ENCODE data around the gene MS4A4A.

The MS4A4A gene

DNA sequence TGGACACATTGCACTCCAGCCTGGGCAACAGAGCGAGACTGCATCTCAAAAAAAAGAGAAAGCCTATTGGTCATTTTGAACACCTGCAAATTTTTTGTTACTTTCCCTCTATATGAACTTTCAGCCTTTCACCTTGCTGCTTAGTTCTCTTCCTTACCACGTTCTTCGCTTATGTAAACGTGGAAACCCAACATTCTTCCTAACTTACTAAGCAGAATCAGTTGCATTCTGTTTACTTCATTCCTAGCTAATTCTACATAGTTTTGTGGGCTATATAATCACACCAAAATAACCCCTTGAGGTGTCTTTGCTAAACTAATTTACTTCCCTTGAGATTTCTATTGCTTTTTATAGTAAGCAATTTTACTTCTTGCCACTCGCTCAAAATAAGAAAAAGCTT is 23.2 kb downstream of the MS4A4A start:
- DNase-seq (ENCODE audit: low read depth) = no peak

DNA sequence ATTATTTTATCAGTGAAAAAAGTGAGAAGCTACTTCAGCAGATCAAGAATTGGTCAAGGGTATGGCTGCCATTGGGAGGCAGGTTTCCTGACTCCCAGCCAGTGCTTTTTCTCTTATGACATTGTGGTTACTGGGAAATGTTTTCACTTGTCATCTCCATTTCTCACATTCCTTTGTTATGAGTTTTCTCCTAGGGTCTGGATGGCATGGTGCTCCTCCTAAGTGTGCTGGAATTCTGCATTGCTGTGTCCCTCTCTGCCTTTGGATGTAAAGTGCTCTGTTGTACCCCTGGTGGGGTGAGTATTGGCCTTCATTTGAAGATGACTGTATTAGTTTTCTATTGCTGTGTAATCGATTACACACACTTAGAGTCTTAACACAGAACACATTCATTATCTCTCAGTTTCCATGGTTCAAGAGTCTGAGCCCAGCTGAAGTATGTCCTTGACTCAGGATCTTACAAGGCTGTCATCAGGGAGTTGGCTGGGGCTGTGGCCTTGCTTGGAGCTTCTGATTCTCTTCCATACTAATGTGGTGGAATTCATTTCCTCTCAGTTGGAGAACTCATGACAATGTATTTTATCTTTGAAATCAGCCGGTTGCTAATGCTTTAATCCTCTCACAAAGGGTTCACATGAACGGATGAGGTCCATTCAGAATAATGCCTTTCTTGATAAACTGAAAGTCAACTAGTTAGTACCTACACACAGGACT is 25.6 kb downstream of the MS4A4A start:
- no peak for DNase-seq (ENCODE audit: low read depth)

DNA sequence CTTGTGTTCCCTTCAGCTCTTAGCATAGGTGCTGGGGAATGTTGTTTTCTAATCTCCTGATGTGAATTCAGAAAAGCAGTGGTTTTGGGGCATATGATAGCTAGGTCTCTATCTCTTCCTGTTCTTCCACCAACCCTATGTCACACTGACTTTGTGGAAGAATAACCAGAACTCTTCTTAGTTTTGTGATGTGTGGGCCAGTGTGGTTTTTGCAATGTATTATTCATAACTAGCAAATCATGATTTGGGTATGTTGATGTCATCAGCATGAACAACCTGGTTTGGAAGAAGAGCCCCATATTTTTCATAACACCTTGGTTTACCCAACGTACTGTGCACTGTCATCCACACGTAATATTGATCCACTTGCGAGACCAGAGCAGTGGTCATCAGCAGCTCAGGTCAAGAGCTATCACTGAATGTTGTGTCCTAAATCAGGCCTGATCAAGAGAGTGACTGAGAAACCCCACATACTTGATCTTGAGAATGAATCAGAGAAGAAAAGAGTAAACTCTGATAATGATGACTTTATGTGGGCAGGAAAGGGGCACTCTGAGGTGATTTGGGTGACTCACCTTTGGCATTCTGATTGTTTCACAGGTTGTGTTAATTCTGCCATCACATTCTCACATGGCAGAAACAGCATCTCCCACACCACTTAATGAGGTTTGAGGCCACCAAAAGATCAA is 27.2 kb downstream of the MS4A4A start:
- no peak for DNase-seq (ENCODE audit: low read depth)

DNA sequence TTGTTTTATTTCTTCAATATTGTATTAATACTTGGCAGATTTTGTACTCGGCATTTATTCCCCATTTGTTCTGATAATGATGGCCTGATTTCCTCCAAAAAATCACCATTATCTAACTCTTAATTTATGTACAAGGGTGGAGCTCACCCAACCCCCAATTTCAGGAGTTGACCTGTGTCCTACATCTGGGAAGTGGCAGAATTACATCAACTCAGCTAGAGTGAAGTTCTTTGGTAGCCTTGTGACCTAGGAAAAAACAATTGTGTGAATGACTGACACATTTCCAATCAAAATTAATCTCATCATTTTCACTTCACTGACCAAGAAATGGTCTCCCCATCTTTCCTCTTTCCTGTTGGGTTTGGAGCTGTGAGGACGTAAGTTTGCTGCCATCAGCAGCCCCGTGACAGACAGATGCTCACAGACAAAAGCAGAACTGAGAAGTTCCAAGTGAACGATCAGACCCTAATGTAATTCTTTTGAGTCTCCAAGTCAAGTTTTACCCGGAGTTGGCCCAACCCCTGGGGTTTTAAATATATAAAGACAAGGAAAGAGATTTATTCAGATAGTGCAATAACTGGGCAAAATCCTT is 30.0 kb downstream of the MS4A4A start:
- DNase-seq (ENCODE audit: low read depth) = no peak

DNA sequence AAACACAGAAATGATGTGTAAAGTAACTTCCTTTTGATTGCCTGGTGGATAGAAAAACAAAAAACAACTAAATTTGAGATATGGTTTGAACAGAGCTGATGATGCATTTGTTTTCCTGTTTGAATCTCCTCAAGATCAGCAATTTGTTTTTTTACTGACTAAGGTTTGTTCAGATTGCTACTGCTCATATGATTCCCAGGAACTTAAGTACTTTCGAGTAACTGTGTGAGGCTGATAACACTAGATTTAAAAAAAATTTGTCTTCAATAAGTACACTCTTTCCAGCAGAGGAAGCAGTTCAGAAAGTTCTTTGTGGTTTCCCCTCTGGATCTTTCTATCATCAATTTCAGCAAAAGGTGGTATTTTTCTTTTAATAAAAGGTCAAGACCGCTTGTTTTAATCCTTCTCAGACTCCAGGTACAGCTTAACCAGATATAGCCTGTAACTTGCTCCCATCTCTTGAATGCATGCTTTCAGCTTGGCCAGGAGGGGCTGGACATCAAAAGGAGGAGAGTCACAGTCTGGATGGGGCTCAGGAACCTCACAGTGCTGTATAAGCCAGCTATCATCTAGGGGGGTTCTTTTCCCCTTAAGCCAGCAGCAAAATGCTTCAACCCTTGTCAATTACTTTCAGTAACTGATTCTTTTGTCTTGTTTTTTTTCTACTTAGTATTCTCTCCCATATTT is 34.3 kb downstream of the MS4A4A start:
- no peak for DNase-seq (ENCODE audit: low read depth)

DNA sequence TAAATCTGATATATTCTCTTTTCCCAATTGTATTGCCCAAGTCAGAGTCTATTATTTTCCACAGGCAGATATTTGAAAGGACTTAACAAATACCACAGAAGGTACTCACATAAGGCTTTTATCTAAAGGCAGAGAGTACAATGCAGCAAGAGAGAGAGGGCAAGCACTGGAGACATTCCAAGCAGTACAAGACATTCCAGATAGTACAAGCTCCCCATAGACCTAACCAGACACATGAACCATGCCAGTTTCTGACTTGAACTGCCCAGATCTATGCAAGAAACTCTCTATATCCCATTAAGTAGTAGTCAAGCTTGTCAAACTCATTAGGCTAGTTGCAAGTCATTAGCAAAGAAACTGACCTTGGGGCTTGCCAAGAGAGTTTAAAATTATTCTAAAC is 35.4 kb downstream of the MS4A4A start:
- no peak for DNase-seq (ENCODE audit: low read depth)

DNA sequence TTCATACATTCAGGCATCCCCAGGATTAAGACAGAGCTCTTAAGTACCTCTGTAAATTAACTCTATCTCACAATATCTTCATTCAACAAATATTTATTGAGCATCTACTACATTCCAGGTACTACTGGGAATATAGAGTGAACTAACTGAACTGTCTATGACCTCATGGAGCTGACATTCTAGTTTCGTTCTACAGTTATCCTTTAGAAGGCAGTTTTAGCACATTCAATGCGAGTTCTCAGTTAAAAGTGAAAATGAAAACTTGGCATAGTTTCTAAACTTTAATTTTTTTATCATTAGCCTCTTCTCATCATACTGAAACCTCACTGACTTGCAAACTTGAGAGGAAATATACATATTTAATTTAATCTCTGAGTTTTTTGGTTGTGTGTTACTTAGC is 35.9 kb downstream of the MS4A4A start:
- DNase-seq (ENCODE audit: low read depth) = no peak

DNA sequence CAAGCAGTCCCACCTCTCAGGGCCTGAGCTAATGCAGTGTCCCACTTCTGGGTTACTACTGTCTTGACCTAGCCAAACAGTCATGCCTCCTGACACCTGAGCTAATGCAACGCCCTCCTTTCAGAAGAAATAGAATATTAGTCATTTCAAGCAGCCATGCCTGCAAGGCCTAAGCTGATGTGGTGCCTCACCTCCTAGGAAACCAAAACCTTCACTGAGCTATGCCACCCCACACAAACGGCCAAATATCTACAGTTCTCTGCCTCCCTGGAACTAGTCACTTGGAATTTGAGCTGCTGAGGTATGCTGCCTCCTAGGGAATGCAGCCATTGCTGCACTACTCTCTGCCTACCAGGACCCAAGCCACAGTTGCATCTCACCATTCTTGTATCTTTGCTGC is 38.3 kb downstream of the MS4A4A start:
- no peak for DNase-seq (ENCODE audit: low read depth)

DNA sequence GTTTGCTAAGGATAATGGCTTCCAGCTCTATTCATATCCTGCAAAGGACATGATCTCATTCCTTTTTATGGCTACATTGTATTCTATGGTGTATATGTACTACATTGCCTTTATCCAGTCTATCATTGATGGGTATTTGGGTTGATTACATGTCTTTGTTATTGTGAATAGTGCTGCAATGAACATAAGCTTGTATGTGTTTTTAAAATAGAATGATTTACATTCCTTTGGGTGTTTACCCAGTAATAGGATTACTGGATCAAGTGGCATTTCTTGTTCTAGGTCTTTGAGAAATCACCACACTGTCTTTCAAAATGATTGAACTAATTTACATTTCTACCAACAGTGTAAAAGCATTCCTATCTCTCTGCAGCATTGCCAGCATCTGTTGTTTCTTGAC is 40.6 kb downstream of the MS4A4A start:
- no peak for DNase-seq (ENCODE audit: low read depth)

DNA sequence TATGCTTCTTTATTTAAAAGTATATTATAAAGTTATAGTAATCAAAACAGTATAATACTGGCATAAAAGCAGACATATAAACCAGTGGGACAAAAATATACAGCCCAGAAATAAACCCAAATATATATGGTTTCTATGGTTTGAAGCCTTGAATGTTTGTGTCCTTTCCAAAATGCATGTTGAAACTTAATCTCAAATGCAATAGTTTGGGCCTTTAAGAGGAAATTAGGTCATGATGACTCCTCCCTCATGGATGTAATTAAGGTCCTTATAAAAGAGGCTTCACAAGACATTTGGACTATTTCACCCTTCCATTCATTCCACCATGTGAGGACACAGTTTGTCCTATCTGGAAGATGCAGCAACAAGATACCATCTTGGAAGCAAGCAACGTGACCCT is 46.5 kb downstream of the MS4A4A start, which contains the start of gene MS4A6E:
TSS of gene MS4A6E (plus strand) at position 301 of the 400 bp plus-strand sequence. CDS start 7,641 bp downstream, outside the sequence.
- no peak for DNase-seq (ENCODE audit: low read depth)

DNA sequence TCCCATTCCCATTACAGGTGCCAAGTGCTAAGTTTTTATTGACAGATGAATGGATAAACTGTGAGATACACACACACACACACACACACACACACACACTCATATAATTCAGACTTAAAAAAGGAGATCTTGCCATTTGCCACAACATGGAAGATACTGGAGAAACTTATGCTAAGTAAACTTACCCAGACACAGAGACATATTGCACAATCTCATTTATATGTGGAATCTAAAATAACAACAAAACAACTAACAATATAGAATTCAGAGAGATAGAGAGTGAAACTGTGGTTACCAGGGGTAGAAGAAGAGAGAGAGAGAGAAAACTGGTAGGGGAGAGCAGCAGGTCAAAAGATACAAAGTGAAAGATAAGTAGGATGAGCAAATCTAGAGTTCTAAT is 48.0 kb downstream of the MS4A4A start:
- DNase-seq (ENCODE audit: low read depth) = no peak

DNA sequence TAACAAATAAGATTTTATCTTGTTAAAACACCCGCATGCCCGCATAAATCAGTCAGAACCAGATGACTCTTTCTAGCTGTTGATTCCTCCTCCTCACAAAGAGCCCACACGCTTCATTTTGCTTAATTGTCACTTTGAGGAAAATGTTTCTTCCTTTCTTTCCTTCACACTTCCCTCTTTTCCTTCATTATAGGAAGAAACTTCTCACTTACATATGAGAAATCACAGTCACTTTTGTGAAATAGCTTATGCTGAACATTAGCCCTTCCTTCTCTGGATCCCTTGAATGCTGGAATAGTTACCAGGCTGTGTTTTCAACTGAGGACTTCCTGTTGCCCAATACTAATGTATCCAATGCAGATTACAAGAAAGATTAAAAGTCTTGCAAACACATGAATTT is 52.4 kb downstream of the MS4A4A start:
- DNase-seq (ENCODE audit: low read depth) = no peak

DNA sequence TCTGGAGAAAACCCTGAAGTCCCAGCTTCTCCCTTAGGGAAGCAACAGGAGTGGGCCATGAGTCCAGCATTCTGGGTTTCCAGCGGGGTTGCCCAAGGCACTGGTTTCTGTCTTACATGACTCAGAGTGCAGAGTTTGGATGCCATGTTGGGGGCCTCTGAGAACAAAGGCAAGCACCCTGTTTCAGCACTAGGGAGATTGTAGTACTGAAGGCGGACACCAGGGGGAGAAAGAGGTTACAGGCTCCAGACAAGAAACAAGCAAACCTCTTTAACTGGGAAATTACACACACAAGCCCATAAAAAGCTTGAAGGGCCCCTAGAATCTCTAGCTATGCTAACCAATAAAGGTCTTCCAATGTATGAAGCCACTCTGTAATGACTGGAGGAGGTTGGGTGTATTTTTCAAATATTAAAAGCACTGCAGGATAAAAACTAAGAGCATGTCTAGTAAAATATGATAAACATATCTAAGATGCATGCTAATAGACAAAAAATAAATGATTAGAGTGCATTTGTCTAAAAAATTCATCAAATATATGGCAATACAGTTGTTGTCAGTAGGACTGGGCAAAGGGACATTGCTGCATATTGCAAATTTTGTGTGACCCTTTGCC is 53.6 kb downstream of the MS4A4A start:
- peak; percentile 9 for DNase-seq (ENCODE audit: low read depth)

DNA sequence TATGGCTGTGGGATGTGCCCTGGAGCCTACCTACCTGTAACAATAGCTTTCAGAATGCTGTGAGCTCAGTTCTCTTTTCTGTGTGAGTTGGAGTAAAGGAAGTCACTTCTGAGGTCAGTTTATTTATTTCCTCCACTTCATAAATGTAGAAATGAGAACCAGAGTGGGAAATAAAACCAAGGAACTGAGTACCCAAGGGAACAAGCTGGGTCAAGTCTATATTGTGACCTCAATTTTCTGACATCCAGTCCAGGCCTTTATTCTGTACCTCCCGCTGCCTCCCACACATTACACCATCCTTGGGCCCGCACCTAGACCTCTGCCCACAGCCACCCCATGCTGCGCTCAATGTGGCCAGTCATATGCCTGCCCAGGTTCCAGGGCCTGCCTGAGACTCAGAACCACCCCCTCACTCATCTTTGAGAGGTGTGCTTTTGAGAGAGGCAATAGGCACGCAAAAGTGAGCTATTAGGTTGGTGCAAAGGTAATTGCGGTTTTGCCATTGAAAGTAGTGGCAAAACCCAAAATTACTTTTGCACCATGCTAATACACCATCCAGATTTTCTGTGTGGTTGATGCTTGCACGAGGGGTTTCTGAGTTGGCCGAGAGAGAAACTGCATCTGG is 56.4 kb downstream of the MS4A4A start:
- DNase-seq (ENCODE audit: low read depth) = no peak

DNA sequence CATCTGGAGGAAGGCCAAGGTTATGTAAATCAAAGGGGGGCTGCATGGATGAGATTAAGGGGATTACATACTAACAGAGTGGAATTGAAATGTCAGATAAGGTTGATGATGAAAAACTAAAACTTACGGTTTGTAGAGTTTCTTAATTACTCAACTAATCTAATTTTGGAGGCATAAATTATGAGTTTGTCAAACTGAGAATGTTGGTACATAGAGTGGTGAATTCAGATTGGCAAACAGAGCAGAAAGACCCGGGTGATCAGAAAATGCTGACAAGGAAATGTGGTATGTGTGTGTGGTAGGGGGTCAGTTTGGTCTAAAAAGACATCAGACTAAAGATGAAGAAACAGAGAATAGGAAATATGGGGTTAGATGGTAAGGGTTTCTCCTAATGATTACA is 57.6 kb downstream of the MS4A4A start:
- no peak for DNase-seq (ENCODE audit: low read depth)

DNA sequence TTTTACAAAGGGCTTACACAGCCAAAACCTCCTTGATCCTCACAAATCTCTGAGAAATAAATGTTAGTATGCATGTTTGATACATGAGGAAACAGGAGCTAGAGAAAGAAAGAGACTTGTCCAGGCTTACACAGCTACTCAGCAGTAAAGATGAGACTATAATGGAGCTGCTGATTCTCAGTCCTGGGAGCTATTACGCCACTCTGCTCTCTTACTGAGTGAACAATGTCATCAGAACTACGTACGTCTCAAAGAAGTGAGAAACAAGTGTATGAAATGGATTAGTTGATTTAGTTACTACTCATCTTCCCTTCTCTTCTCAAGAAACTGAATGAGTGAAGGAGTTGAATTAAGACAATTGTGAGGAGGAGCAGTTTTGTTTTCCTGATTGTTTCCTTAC is 58.9 kb downstream of the MS4A4A start:
- no peak for DNase-seq (ENCODE audit: low read depth)

DNA sequence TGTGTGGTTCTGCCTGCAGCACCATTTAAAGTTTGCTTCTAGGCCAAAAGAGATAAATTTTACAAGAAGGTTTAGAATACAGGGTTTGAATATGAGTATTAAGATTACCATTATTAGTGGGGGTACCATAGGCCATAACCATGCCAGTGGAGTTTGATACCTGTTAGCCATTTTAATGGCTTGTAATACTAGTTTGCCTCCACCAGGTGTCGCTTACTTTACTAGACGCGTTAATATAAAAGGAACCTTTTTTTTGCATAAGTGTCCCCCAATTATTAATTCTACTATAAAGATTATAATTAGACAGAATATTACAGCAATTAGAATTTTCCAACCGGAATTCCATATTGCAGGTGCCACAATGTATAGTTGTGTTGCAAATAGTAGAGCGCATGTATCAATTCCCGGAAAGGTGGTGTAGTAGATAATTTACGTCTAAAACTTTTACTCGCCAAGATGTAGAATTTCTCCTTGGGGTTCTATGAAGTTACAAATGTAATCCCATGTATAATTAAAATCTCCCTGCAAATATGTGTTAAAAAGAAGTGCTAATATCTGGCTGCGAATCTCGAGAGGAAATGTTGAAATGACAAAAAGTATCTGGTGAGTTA is 62.7 kb downstream of the MS4A4A start:
- DNase-seq (ENCODE audit: low read depth) = no peak

DNA sequence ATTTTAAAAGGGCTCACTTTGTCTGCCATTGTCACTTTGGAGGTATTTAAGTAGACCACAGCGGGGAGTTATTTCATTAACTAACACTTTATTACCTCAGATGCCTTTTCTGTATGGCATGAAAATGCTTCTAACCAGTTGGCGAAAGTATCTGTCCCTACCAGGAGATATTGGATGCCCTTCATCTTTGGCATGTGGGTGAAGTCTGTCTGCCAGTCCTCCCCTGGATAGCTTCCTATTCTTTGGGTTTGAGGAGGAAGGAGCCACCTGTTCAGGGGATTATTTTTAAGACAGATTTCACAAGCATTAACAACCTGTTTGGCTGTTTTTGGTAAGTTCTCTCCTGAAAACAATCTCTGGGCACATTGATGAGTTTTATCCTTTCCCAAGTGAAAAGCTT is 63.7 kb downstream of the MS4A4A start:
- no peak for DNase-seq (ENCODE audit: low read depth)

DNA sequence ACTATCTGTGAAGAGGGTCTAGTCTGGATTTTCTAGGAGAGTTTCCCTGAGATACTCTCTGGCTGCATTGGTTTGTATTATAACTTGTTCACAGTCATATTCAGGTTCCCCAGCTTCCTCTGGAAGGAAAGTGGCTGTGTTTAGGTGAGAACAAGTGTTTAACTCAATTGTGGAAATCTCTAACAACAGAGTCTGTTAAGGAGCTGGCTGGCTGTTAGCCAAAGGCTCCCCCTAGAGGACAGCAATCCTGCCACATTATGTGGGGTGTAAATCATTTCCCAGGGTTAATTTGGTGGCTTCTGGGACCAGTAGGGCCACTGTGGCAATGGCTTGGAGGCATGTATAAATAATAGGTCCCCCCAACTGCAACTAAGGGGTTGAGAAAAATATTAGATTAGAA is 65.0 kb downstream of the MS4A4A start:
- no peak for DNase-seq (ENCODE audit: low read depth)

DNA sequence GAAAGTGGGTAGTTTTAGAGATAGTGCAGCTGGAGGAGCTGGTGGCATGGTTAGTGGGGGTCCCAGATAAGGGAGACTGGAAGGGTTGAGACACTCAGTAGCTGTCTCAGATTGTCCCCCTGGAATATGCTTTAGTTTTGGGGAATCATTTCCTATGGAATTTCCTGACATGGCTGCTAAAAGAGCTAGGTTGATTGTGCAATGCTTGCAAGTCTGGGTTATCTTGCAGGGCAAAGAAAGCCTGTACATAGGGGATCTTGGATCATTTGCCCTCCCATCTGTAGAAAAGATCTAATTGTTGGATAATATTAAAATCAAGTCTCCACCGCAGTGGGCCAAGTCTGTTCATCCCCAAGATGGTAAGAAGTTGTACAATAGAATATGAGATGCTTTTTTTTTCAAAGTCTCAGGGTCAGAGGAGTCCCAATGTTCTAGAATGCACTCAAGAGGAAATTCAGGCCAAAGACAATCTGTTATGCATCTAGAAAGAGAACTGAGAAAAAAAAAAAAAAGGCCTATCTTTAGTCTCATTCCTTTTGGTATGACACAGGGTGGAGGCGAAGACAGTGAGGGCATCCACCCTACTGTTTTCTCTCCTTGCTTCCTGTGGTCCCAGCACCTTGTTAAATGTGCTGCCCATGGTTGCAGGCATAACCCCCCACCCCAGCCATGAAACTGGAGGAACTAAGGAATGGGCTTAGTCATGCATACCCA is 66.8 kb downstream of the MS4A4A start:
- no peak for DNase-seq (ENCODE audit: low read depth)

DNA sequence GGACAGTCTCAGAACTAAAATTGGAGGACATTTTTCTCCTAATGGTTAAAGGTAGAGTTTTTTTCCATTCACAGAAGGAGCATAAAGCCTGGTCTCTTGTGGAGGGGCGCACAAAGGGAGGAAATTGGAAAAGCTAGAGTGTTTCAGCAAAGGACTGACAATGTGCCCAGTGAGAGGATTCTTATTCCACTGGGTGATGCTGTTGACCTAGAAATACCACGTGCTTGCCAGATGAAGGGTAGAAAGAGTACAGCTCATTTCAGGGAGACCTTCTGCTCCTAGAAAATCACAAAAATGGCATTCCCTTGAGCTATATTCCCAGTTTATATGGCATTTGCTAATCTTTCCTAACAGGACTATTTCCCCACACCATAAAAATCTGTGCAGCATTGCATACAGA is 67.7 kb downstream of the MS4A4A start:
- no peak for DNase-seq (ENCODE audit: low read depth)
